Measurements from ENCODE around the gene GSG1L.

Gene GSG1L

DNA sequence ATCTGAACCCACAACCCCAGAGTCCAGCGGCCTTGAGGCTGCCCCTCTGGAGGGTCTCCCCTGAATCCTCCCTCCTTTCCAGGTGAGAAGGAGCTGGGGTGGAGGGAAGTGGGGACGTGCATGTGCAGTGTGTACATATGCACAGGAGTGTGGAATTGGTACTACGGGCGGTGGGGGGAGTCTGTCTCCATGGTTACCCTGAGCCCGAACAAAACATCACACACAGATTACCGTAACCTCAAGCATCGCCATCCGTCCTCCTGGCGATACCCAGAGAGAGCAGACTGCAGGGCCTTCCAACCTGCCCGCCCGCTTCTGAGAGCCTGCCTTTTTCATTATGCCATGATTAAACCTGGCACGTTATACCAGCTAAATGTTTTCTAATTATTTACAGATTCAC, 25.1 kb downstream of the GSG1L start:
- H3K9me3 ChIP-seq (replicated peaks; ENCODE audit: low read length), result no peaks in the 10 kb centered on the region
- H3K36me3 ChIP-seq (ENCODE audit: insufficient read depth, low read length), result no peaks in the 10 kb centered on the region
- peaks cover 26% of the 10 kb centered on the region for H3K27me3 ChIP-seq (ENCODE audit: control insufficient read depth, insufficient read depth, low read length)
- H3K4me2 ChIP-seq (ENCODE audit: low read length), result no peak overlapping the region
- H3K4me1 ChIP-seq (ENCODE audit: control insufficient read depth, insufficient read depth, low read length), result peaks cover 7% of the 10 kb centered on the region
- H3K9ac ChIP-seq (ENCODE audit: low read depth, low read length), result no peak overlapping the region
- H3K4me3 ChIP-seq (ENCODE audit: low read length), result no peak overlapping the region

DNA sequence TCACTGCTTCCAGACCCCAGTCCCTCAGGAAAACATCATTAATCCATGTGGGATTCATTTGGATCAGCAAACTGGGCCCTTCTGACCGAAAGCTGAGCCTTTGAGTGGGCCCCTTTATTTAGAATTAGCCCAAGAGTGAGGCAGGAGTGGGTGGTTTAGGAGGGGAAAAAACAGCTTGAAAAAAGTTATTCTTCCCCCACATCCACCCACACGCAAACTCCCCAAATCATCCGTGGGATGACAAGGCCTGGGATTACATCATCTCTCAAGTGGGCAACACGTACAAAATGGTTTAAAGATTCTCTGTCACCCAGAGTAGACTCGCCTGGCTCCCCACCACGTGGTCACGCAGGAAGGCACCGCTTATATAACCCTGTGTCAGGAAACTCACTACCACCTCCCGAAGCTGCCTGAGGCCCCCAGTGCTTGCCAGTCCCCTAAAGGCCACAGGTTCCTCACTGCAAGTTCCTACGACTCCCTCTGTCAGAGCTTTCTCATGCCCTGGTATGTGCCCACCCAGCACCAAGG, 27.6 kb downstream of the GSG1L start:
- Histone ChIP-seq H3K36me3 (ENCODE audit: insufficient read depth, low read length) (no peaks in the 10 kb centered on the region), H3K4me3 (ENCODE audit: low read length) (no peak overlapping the region), H3K9ac (ENCODE audit: low read depth, low read length) (no peak overlapping the region), H3K4me1 (ENCODE audit: control insufficient read depth, insufficient read depth, low read length) (no peaks in the 10 kb centered on the region), H3K27me3 (ENCODE audit: control insufficient read depth, insufficient read depth, low read length) (peaks cover 16% of the 10 kb centered on the region), H3K4me2 (ENCODE audit: low read length) (no peak overlapping the region), H3K9me3 (replicated peaks; ENCODE audit: low read length) (no peaks in the 10 kb centered on the region)

DNA sequence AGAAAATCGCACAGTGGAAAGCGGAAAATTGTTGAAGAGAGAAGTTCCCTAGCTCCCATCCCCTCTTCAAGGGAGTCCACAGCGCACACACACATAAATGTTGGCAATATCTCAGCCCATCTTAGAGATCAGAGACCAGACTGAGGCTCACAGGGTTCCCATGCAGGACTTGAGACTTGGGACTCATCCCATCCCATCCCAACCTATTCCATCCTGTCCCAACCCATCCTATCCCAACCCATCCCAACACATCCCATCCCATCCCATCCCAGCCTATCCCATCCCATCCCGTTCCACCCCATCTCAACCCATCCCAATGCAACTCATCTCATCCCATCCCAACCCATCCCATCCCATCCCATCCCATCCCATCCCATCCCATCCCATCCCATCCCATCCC, 29.6 kb downstream of the GSG1L start:
- H3K9ac ChIP-seq (ENCODE audit: low read depth, low read length), result no peak overlapping the region
- peaks cover 16% of the 10 kb centered on the region for H3K27me3 ChIP-seq (ENCODE audit: control insufficient read depth, insufficient read depth, low read length)
- no peak overlapping the region for H3K4me2 ChIP-seq (ENCODE audit: low read length)
- no peaks in the 10 kb centered on the region for H3K36me3 ChIP-seq (ENCODE audit: insufficient read depth, low read length)
- no peaks in the 10 kb centered on the region for H3K9me3 ChIP-seq (replicated peaks; ENCODE audit: low read length)
- H3K4me3 ChIP-seq (ENCODE audit: low read length), result no peak overlapping the region
- H3K4me1 ChIP-seq (ENCODE audit: control insufficient read depth, insufficient read depth, low read length), result no peaks in the 10 kb centered on the region

DNA sequence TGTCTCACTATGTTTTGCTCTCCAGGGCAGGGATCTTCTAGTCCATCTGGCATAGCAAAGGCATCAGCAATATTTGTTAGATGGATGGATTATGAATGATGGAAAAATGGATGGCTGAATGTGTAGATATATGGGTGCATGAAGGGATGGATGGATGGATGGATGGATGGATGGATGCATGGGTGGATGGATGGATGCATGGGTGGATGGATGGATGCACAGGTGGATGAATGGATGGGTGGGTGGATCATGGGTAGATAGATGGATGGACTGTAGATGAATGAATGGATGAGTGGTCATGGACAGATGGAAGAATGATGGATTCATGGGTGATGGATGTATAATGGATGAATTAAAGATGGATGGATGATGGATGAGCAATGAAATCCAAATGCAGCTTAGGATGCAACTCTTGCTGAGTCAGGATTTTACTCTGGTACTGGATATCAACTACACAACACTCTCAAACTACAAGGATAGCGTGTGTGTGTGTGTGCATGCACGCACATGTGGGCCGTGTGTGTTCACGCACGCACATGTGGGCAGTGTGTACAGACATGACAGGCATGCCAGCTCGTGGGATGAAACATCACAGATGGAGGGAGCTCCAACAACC, 34.0 kb downstream of the GSG1L start:
- no peak overlapping the region for H3K4me2 ChIP-seq (ENCODE audit: low read length)
- H3K4me1 ChIP-seq (ENCODE audit: control insufficient read depth, insufficient read depth, low read length), result no peaks in the 10 kb centered on the region
- H3K9me3 ChIP-seq (replicated peaks; ENCODE audit: low read length), result no peaks in the 10 kb centered on the region
- H3K9ac ChIP-seq (ENCODE audit: low read depth, low read length), result no peak overlapping the region
- no peaks in the 10 kb centered on the region for H3K36me3 ChIP-seq (ENCODE audit: insufficient read depth, low read length)
- H3K4me3 ChIP-seq (ENCODE audit: low read length), result no peak overlapping the region
- peaks cover 24% of the 10 kb centered on the region for H3K27me3 ChIP-seq (ENCODE audit: control insufficient read depth, insufficient read depth, low read length)

DNA sequence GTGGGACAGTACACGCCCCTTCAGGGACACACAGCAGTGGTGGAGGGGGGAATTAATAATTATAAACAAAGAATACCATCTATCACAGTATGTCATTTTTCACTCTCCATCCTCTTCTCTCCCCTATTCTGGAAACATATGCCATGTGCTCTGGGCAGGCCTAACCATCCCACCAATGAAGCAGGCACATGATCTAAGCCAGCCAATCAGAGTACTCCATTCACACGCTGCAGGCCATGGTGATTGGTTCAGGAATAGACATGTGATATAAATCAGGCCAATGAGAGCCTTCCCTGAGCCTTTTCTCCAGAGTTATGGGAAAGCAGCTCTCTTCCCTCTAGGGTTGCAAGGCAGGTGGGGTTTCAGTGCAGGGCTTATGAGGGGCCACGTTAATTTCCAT, 36.5 kb downstream of the GSG1L start:
- Histone ChIP-seq H3K9me3 (replicated peaks; ENCODE audit: low read length) (no peaks in the 10 kb centered on the region), H3K36me3 (ENCODE audit: insufficient read depth, low read length) (no peaks in the 10 kb centered on the region), H3K4me3 (ENCODE audit: low read length) (no peak overlapping the region), H3K27me3 (ENCODE audit: control insufficient read depth, insufficient read depth, low read length) (peaks cover 25% of the 10 kb centered on the region), H3K9ac (ENCODE audit: low read depth, low read length) (no peak overlapping the region), H3K4me1 (ENCODE audit: control insufficient read depth, insufficient read depth, low read length) (no peaks in the 10 kb centered on the region), H3K4me2 (ENCODE audit: low read length) (no peak overlapping the region)

DNA sequence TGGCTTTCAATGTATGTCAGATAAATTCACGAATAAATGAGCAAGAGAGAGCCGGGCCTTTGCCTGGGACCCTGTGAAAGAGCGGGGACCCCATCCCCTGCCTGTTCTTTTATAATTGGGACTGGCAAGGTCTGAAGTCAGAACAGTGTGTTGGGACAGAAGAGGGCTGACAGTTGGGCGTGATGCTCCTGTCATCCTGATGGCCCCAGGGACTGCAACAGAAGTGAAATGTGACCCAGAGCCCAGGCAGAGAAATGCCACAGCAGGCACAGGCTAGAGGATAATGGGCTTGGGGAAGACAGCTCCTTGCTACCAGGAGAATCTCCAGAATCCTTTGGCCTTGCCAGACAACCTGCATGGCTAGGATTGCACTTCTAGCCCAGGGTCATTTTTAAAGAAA, 37.9 kb downstream of the GSG1L start:
- Histone ChIP-seq H3K27me3 (ENCODE audit: control insufficient read depth, insufficient read depth, low read length) (peaks cover 27% of the 10 kb centered on the region), H3K4me2 (ENCODE audit: low read length) (no peak overlapping the region), H3K4me3 (ENCODE audit: low read length) (no peak overlapping the region), H3K9me3 (replicated peaks; ENCODE audit: low read length) (no peaks in the 10 kb centered on the region), H3K36me3 (ENCODE audit: insufficient read depth, low read length) (no peaks in the 10 kb centered on the region), H3K4me1 (ENCODE audit: control insufficient read depth, insufficient read depth, low read length) (no peaks in the 10 kb centered on the region), H3K9ac (ENCODE audit: low read depth, low read length) (no peak overlapping the region)

DNA sequence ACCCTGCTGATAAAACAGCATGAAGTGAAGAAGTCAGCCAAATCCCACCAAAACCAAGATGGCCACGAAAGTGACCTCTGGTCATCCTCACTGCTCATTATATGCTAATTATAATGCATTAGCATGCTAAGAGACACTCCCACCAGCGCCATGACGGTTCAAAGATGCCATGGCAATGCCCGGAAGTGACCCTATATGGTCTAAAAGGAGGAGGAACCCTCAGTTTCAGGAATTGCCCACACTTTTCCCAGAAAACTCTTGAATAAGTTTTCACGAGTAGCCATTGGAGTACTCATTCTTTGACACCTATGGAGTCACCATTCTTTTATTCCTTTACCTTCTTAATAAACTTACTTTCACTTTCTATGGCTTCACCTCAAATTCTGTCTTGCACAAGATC, 44.3 kb downstream of the GSG1L start:
- H3K27me3 ChIP-seq (ENCODE audit: control insufficient read depth, insufficient read depth, low read length), result peaks cover 21% of the 10 kb centered on the region
- no peaks in the 10 kb centered on the region for H3K9me3 ChIP-seq (replicated peaks; ENCODE audit: low read length)
- no peak overlapping the region for H3K4me2 ChIP-seq (ENCODE audit: low read length)
- H3K4me3 ChIP-seq (ENCODE audit: low read length), result no peak overlapping the region
- H3K4me1 ChIP-seq (ENCODE audit: control insufficient read depth, insufficient read depth, low read length), result no peaks in the 10 kb centered on the region
- no peaks in the 10 kb centered on the region for H3K36me3 ChIP-seq (ENCODE audit: insufficient read depth, low read length)
- no peak overlapping the region for H3K9ac ChIP-seq (ENCODE audit: low read depth, low read length)

DNA sequence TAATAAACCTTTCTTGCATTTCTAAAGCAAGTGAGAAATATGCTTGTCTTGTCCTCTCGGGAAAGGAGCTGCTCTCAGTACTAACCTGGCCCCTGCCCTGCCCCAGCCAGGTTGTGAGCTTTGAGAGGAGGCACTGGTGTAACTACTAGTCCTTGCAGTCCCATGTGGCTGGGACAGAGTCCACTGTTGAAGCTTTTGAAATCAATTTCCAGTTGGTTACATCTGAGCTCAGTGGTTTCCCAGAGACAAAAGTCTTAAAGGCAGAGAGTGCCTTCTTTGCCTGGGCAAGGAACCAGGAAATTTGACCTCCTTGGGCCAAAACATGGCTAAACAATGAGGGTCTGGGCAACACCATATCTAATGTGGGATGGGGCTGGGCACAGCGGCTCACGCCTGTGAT, 48.7 kb downstream of the GSG1L start:
- no peak overlapping the region for H3K4me2 ChIP-seq (ENCODE audit: low read length)
- peaks cover 26% of the 10 kb centered on the region for H3K4me1 ChIP-seq (ENCODE audit: control insufficient read depth, insufficient read depth, low read length)
- H3K27me3 ChIP-seq (ENCODE audit: control insufficient read depth, insufficient read depth, low read length), result peaks cover 16% of the 10 kb centered on the region
- no peaks in the 10 kb centered on the region for H3K36me3 ChIP-seq (ENCODE audit: insufficient read depth, low read length)
- no peak overlapping the region for H3K9ac ChIP-seq (ENCODE audit: low read depth, low read length)
- no peak overlapping the region for H3K4me3 ChIP-seq (ENCODE audit: low read length)
- no peaks in the 10 kb centered on the region for H3K9me3 ChIP-seq (replicated peaks; ENCODE audit: low read length)

DNA sequence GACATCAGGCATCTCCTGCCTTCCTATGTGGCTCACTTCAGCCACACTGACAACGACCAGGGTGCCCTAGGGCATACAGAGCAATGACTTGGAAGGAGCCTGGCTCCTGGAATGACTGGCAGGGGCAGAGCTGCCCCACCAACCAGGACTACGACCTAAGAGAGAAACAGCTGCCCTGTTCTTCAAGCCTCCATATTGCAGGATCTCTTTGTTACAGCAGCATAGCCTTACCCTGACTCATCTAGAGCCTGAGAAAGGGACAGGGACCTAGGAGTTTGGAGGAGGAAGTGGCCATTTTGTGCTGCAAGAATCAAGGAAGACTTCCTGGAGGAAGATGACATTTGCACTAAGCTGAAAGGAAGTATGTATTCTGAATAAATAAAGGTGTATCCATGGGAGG, 49.6 kb downstream of the GSG1L start:
- H3K4me1 ChIP-seq (ENCODE audit: control insufficient read depth, insufficient read depth, low read length), result peaks cover 26% of the 10 kb centered on the region
- no peaks in the 10 kb centered on the region for H3K36me3 ChIP-seq (ENCODE audit: insufficient read depth, low read length)
- no peak overlapping the region for H3K4me2 ChIP-seq (ENCODE audit: low read length)

DNA sequence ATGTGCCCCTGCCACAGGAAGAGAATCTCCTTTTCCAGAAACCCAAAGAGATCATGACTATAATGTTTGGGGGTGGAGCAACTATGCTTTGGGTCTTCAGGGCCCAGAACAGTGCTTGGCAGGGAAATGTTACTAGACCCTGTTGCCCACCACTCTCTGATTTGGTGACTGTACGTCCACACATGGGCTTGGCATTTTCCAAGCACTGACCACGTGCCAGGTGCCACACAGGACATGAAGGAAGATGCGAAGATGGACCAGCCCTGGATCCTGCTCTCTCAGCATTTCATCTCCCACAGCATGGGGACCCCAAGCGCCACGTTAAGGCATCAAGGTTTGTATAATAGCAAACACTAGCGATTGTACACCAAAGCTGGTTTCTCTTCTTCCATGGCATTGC, 50.1 kb downstream of the GSG1L start:
- Histone ChIP-seq H3K9me3 (replicated peaks; ENCODE audit: low read length) (no peaks in the 10 kb centered on the region), H3K4me3 (ENCODE audit: low read length) (no peak overlapping the region), H3K27me3 (ENCODE audit: control insufficient read depth, insufficient read depth, low read length) (peaks cover 14% of the 10 kb centered on the region), H3K4me2 (ENCODE audit: low read length) (no peak overlapping the region), H3K4me1 (ENCODE audit: control insufficient read depth, insufficient read depth, low read length) (peaks cover 26% of the 10 kb centered on the region), H3K36me3 (ENCODE audit: insufficient read depth, low read length) (no peaks in the 10 kb centered on the region), H3K9ac (ENCODE audit: low read depth, low read length) (no peak overlapping the region)

More for the DNA sequence above, 49.6 kb downstream of the GSG1L start:
- Histone ChIP-seq H3K27me3 (ENCODE audit: control insufficient read depth, insufficient read depth, low read length) (peaks cover 14% of the 10 kb centered on the region), H3K4me3 (ENCODE audit: low read length) (no peak overlapping the region), H3K9me3 (replicated peaks; ENCODE audit: low read length) (no peaks in the 10 kb centered on the region), H3K9ac (ENCODE audit: low read depth, low read length) (no peak overlapping the region)

DNA sequence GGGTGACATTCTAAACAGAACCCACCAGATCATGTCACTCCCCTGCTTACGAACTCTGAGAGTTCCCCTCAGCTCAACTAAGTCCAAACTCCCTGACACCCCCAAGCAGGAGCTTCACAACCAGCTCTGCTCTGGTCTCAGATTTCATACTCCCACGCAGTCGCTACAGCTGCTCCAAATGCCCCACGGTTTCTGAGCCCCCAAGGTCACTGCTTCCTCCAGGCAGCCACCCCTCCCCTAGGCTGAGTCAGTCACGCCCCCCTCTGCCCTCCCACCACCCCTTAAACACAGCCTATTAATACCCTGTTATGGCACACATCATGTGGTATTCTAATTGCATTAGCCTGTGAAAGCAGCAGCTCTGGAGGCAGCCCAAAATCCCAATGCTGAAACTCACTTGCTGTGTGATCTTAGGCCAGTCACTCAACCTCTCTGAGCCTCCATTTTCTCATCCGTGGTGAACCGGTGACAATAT, 51.5 kb downstream of the GSG1L start:
- Histone ChIP-seq H3K27me3 (ENCODE audit: control insufficient read depth, insufficient read depth, low read length) (peaks cover 8% of the 10 kb centered on the region), H3K36me3 (ENCODE audit: insufficient read depth, low read length) (no peaks in the 10 kb centered on the region), H3K4me3 (ENCODE audit: low read length) (no peak overlapping the region), H3K9me3 (replicated peaks; ENCODE audit: low read length) (no peaks in the 10 kb centered on the region), H3K9ac (ENCODE audit: low read depth, low read length) (peak overlapping the region; percentile 61), H3K4me2 (ENCODE audit: low read length) (peak overlapping the region; percentile 10), H3K4me1 (ENCODE audit: control insufficient read depth, insufficient read depth, low read length) (peaks cover 26% of the 10 kb centered on the region)

DNA sequence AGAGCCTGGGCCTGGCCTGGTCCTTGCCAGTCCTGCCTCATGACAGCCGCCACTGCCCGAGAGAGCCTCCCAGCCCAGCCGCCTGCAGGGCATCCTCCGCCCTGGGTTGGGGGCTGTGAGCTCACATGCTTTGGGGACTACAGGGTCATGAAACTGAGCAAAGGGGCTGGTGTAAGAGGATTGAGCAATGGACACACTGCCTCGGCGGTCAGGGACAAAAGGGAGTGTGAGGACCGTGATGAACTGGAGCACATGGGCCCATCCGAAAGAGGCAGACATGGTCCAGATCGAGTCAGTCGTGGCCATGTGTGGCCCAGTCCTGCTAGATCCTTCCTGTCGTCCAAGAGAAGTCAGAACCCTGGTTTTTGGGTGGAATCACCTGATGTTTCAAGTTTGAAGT, 52.3 kb downstream of the GSG1L start:
- Histone ChIP-seq H3K4me2 (ENCODE audit: low read length) (peak overlapping the region; percentile 19), H3K27me3 (ENCODE audit: control insufficient read depth, insufficient read depth, low read length) (peaks cover 3% of the 10 kb centered on the region)

More for the DNA sequence above, 52.3 kb downstream of the GSG1L start:
- Histone ChIP-seq H3K4me1 (ENCODE audit: control insufficient read depth, insufficient read depth, low read length) (peaks cover 26% of the 10 kb centered on the region), H3K9ac (ENCODE audit: low read depth, low read length) (peak overlapping the region; percentile 61), H3K4me3 (ENCODE audit: low read length) (no peak overlapping the region), H3K36me3 (ENCODE audit: insufficient read depth, low read length) (no peaks in the 10 kb centered on the region), H3K9me3 (replicated peaks; ENCODE audit: low read length) (no peaks in the 10 kb centered on the region)
